HEK293T (cell line): ENCODE data around the gene SLC31A2.

Experiments
- CTCF ChIA-PET: fragments of 350-600 bp; formaldehyde crosslinking; extraction: SDS; loops from one replicate; lab custom pipeline; 2021; ENCODE audit warnings: antibody characterized with exemption, inconsistent platforms; lab: Yijun Ruan, JAX
- POLR2A ChIA-PET: fragments of 350-600 bp; formaldehyde crosslinking; extraction: SDS; loops from one replicate; lab custom pipeline; 2020; ENCODE audit warnings: antibody characterized with exemption, inconsistent platforms; lab: Yijun Ruan, JAX
- DNase-seq: peaks from one replicate; pipeline ENCODE4 v3.0.0; 2012; ENCODE audit warnings: mixed read lengths; ENCODE audit errors: extremely low spot score
- ARNT ChIP-seq: fragments of 450-650 bp; IDR thresholded peaks from 2 replicates; pipeline ENCODE4 v1.6.1; 2017; ENCODE audit warnings: mild to moderate bottlenecking
- BHLHE40 ChIP-seq: fragments of 450-650 bp; IDR thresholded peaks from 2 replicates; pipeline ENCODE4 v1.6.1; 2016; ENCODE audit warnings: mild to moderate bottlenecking, moderate library complexity, borderline replicate concordance
- CTBP1 ChIP-seq: fragments of 450-650 bp; IDR thresholded peaks from 2 replicates; pipeline ENCODE4 v1.6.1; 2016; ENCODE audit warnings: borderline replicate concordance
- ELF4 ChIP-seq: fragments of 450-650 bp; IDR thresholded peaks from 2 replicates; pipeline ENCODE4 v1.6.1; 2017; ENCODE audit warnings: antibody characterized with exemption
- FOXA1 ChIP-seq: fragments of 450-650 bp; IDR thresholded peaks from 2 replicates; pipeline ENCODE4 v1.6.1; 2016; ENCODE audit warnings: mild to moderate bottlenecking
- FOXK2 ChIP-seq: fragments of 450-650 bp; IDR thresholded peaks from 2 replicates; pipeline ENCODE4 v1.6.1; 2016; ENCODE audit warnings: mild to moderate bottlenecking
- FOXM1 ChIP-seq: fragments of 450-650 bp; IDR thresholded peaks from 2 replicates; pipeline ENCODE4 v1.6.1; 2017; ENCODE audit warnings: mild to moderate bottlenecking, borderline replicate concordance
- HDGF ChIP-seq: fragments of 450-650 bp; IDR thresholded peaks from 2 replicates; pipeline ENCODE4 v1.6.1; 2017; ENCODE audit warnings: antibody characterized with exemption, borderline replicate concordance
- L3MBTL2 ChIP-seq: fragments of 450-650 bp; conservative IDR thresholded peaks from 2 replicates; pipeline ENCODE4 v1.6.1; 2016; ENCODE audit warnings: mild to moderate bottlenecking
- LEF1 ChIP-seq: fragments of 450-650 bp; IDR thresholded peaks from 2 replicates; pipeline ENCODE4 v1.6.1; 2017; ENCODE audit warnings: mild to moderate bottlenecking, borderline replicate concordance
- NFRKB ChIP-seq: fragments of 450-650 bp; IDR thresholded peaks from 2 replicates; pipeline ENCODE4 v1.6.1; 2016; ENCODE audit warnings: mild to moderate bottlenecking, moderate library complexity
- PKNOX1 ChIP-seq: fragments of 450-650 bp; IDR thresholded peaks from 2 replicates; pipeline ENCODE4 v1.6.1; 2016
- SP1 ChIP-seq: fragments of 450-650 bp; IDR thresholded peaks from 2 replicates; pipeline ENCODE4 v1.6.1; 2017
- SUZ12 ChIP-seq: fragments of 450-650 bp; IDR thresholded peaks from 2 replicates; pipeline ENCODE4 v1.6.1; 2016; ENCODE audit warnings: mild to moderate bottlenecking
- TARDBP ChIP-seq: fragments of 450-650 bp; IDR thresholded peaks from 2 replicates; pipeline ENCODE4 v1.6.1; 2016
- ZNF384 ChIP-seq: fragments of 450-650 bp; IDR thresholded peaks from 2 replicates; pipeline ENCODE4 v1.6.1; 2016

SLC31A2 gene

GRCh38 chr9:113184539-113184938, 33.7 kb downstream of the SLC31A2 start:
- CTCF ChIA-PET: no interaction called here
- TF ChIP-seq PKNOX1 (no peak), HDGF (no peak), FOXA1 (no peak), ZNF384 (no peak), FOXM1 (no peak), SUZ12 (no peak)
- POLR2A ChIA-PET: no interaction called here
- no peak for DNase-seq

GRCh38 chr9:113185271-113185670, 34.5 kb downstream of the SLC31A2 start:
- no peak for TF ChIP-seq NFRKB
- TF ChIP-seq ARNT: no peak
- TF ChIP-seq ZNF384: no peak
- no peak for TF ChIP-seq CTBP1
- no peak for TF ChIP-seq HDGF
- TF ChIP-seq FOXM1: no peak
- no peak for TF ChIP-seq SUZ12
- no peak for TF ChIP-seq BHLHE40
- TF ChIP-seq LEF1: no peak
- TF ChIP-seq L3MBTL2: no peak
- TF ChIP-seq FOXK2: no peak
- TF ChIP-seq FOXA1: no peak
- no peak for TF ChIP-seq TARDBP
- TF ChIP-seq PKNOX1: no peak
- no peak for TF ChIP-seq SP1
- TF ChIP-seq ELF4: no peak
- DNase-seq: no peak
- CTCF ChIA-PET: no interaction called here
- POLR2A ChIA-PET: no interaction called here

- no peak for DNase-seq
- ChIA-PET POLR2A (no interaction called here), CTCF (no interaction called here)
- TF ChIP-seq TARDBP (no peak), ZNF384 (no peak), L3MBTL2 (no peak), FOXK2 (no peak), FOXM1 (no peak), SUZ12 (no peak), LEF1 (no peak), PKNOX1 (no peak), FOXA1 (no peak), NFRKB (no peak), HDGF (no peak), BHLHE40 (no peak), SP1 (no peak), ARNT (no peak), ELF4 (no peak), CTBP1 (no peak)
These were observed 35.4 kb downstream of the SLC31A2 start for GRCh38 chr9:113186137-113186755.

GRCh38 chr9:113187929-113188595, 37.3 kb downstream of the SLC31A2 start:
- CTCF ChIA-PET: no interaction called here
- POLR2A ChIA-PET: no interaction called here
- DNase-seq: no peak
- TF ChIP-seq HDGF: no peak
- TF ChIP-seq ZNF384: no peak
- TF ChIP-seq SUZ12: no peak
- TF ChIP-seq LEF1: no peak
- no peak for TF ChIP-seq TARDBP
- TF ChIP-seq PKNOX1: no peak
- TF ChIP-seq NFRKB: no peak
- no peak for TF ChIP-seq BHLHE40
- TF ChIP-seq SP1: no peak
- TF ChIP-seq ARNT: no peak

- DNase-seq: no peak
- ChIA-PET POLR2A (interaction anchor here (1.2 kb wide), 1 partner anchor 29 kb away, joined by 3 read pairs; the partner anchor contains the start of genes FKBP15 and SLC31A1), CTCF (interaction anchor here (0.7 kb wide), 1 partner anchor 29 kb away, joined by 7 read pairs; no protein-coding TSS in a partner anchor)
- TF ChIP-seq ARNT (no peak), FOXA1 (no peak), HDGF (no peak), L3MBTL2 (no peak), ZNF384 (no peak), BHLHE40 (no peak), SP1 (no peak), SUZ12 (no peak), TARDBP (no peak), NFRKB (no peak), FOXK2 (no peak), CTBP1 (no peak), LEF1 (no peak)
These were observed 41.6 kb downstream of the SLC31A2 start for GRCh38 chr9:113192455-113192854.
